T-helper 1 cell treated with Interleukin-12 subunit alpha and Interleukin-12 subunit beta and Interleukin-4 antibody, amounts not matched to agents 30 ng/mL and 1 ng/mL, for 36 hours (primary cell): ENCODE results near the gene AEBP2. TPM values are rescaled to one million over a fixed set of nuclear protein-coding genes. Genes with fewer than 3 reads are reported as not detected.
"Not testable (repeated sequence)": the region's sequence is repeated elsewhere in the genome, so short reads cannot be mapped to it uniquely, and the experiment has no call there.

ENCODE experiments used
- intact Hi-C: fragments of 100-400 bp; cut with micrococcal nuclease; formaldehyde crosslinking; loops from one replicate; pipeline ENCODE4 v1.15.1; 2024
- total RNA-seq: library from RNA; stranded (reverse); gene quantifications from 2 replicates; pipeline ENCODE4 v1.2.3, GENCODE V29; 2022

The AEBP2 gene
- total RNA-seq, 1 donor from 2014 or later: 62.1 TPM

GRCh38 chr12:19421503-19422282, 17.6 kb upstream of the AEBP2 start:
- intact Hi-C loops: no loop called here

GRCh38 chr12:19423166-19423930, 15.9 kb upstream of the AEBP2 start:
- intact Hi-C loops: no loop called here

- intact Hi-C loops: no loop called here
These were observed 11.0 kb upstream of the AEBP2 start for GRCh38 chr12:19428246-19428645.

- intact Hi-C loops: not testable (repeated sequence)
These were observed 9.8 kb upstream of the AEBP2 start for GRCh38 chr12:19429491-19429890.

- intact Hi-C loops: loop anchor here (1.0 to 5.0 kb wide), 3 partner anchors 8 to 121 kb away; partner anchors contain the start of gene AEBP2
These were observed 8.3 kb upstream of the AEBP2 start for GRCh38 chr12:19430988-19431387.

GRCh38 chr12:19431407-19432308, 7.6 kb upstream of the AEBP2 start:
- intact Hi-C loops: loop anchor here (1.0 to 5.0 kb wide), 3 partner anchors 8 to 121 kb away; partner anchors contain the start of gene AEBP2

GRCh38 chr12:19432309-19433170, 6.8 kb upstream of the AEBP2 start:
- intact Hi-C loops: loop anchor here (5.0 kb wide), 1 partner anchor 120 kb away; no protein-coding TSS in a partner anchor

GRCh38 chr12:19434538-19434937, 4.8 kb upstream of the AEBP2 start:
- intact Hi-C loops: loop anchor here (1.0 to 5.0 kb wide), 2 partner anchors 30 to 118 kb away; no protein-coding TSS in a partner anchor

GRCh38 chr12:19435831-19436497, 3.3 kb upstream of the AEBP2 start:
- intact Hi-C loops: no loop called here

GRCh38 chr12:19436931-19437330, 2.4 kb upstream of the AEBP2 start:
- intact Hi-C loops: no loop called here

- intact Hi-C loops: no loop called here
These were observed 1.3 kb upstream of the AEBP2 start for GRCh38 chr12:19437996-19438395.

GRCh38 chr12:19440019-19440858, 947 bp downstream of the AEBP2 start:
- intact Hi-C loops: loop anchor here (1.0 to 10.0 kb wide), 5 partner anchors 36 to 1995 kb away; partner anchors contain the start of gene PYROXD1

GRCh38 chr12:19440916-19441315, 1.6 kb downstream of the AEBP2 start:
- intact Hi-C loops: loop anchor here (1.0 to 10.0 kb wide), 5 partner anchors 37 to 1994 kb away; partner anchors contain the start of gene PYROXD1

- intact Hi-C loops: loop anchor here (5.0 to 10.0 kb wide), 2 partner anchors 69 to 1991 kb away; partner anchors contain the start of gene PYROXD1
These were observed 4.3 kb downstream of the AEBP2 start for GRCh38 chr12:19443585-19443984.

GRCh38 chr12:19444097-19444496, 4.8 kb downstream of the AEBP2 start:
- intact Hi-C loops: loop anchor here (5.0 to 10.0 kb wide), 2 partner anchors 68 to 1991 kb away; partner anchors contain the start of gene PYROXD1

- intact Hi-C loops: loop anchor here (10.0 kb wide), 1 partner anchor 1987 kb away; the partner anchor contains the start of gene PYROXD1
These were observed 8.1 kb downstream of the AEBP2 start for GRCh38 chr12:19447386-19447785.

- intact Hi-C loops: loop anchor here (10.0 kb wide), 1 partner anchor 1985 kb away; the partner anchor contains the start of gene PYROXD1
These were observed 10.5 kb downstream of the AEBP2 start for GRCh38 chr12:19449814-19450213.

- intact Hi-C loops: no loop called here
These were observed 11.1 kb downstream of the AEBP2 start for GRCh38 chr12:19450362-19450761.
